Urinary bladder (tissue), 4 donors: Measurements from ENCODE around the gene MCCC2. TPM values are rescaled to one million over a fixed set of nuclear protein-coding genes. Genes with fewer than 3 reads are reported as not detected.
"Not testable (repeated sequence)": the region's sequence is repeated elsewhere in the genome, so short reads cannot be mapped to it uniquely, and the experiment has no call there.

ENCODE experiments used
- DNase-seq: peaks from one replicate; pipeline ENCODE4 v3.0.0-alpha.2; 2015; ENCODE audit errors: extremely low spot score
- H3K27ac ChIP-seq: one replicate; pipeline ENCODE4 v1.5.1; 2013; ENCODE audit warnings: low read depth, mild to moderate bottlenecking, moderate library complexity
- H3K36me3 ChIP-seq: one replicate; pipeline ENCODE4 v1.6.1; 2013; ENCODE audit warnings: mild to moderate bottlenecking, moderate library complexity; ENCODE audit not compliant: insufficient read depth
- H3K4me1 ChIP-seq: one replicate; pipeline ENCODE4 v1.6.1; 2013; ENCODE audit warnings: mild to moderate bottlenecking, moderate library complexity; ENCODE audit not compliant: insufficient read depth
- H3K4me3 ChIP-seq: one replicate; pipeline ENCODE4 v1.5.1; 2013; ENCODE audit warnings: low read depth, low read length
- WGBS: extraction: QIAGEN DNeasy Blood & Tissue Kit; methylation state at CpG from one replicate; pipeline ENCODE4 v1.1.7; 2013; 5-methylcytosine and 5-hydroxymethylcytosine counted together
- polyA plus RNA-seq: library from polyadenylated mRNA; stranded (reverse); fragments of 200-250 nt; gene quantifications from one replicate; pipeline ENCODE4 v1.2.3, GENCODE V29; 2013
- total RNA-seq: library from RNA; depleted of rRNA; stranded (reverse); fragments of >200 nt; gene quantifications from one replicate; pipeline ENCODE4 v1.2.3, GENCODE V29; 2014
- donor health status: healthy with polysubstance abuse.
- donor health status: healthy.

The MCCC2 gene
- total and polyA plus RNA-seq, 2 donors = 22.6 to 50.9 TPM

DNA sequence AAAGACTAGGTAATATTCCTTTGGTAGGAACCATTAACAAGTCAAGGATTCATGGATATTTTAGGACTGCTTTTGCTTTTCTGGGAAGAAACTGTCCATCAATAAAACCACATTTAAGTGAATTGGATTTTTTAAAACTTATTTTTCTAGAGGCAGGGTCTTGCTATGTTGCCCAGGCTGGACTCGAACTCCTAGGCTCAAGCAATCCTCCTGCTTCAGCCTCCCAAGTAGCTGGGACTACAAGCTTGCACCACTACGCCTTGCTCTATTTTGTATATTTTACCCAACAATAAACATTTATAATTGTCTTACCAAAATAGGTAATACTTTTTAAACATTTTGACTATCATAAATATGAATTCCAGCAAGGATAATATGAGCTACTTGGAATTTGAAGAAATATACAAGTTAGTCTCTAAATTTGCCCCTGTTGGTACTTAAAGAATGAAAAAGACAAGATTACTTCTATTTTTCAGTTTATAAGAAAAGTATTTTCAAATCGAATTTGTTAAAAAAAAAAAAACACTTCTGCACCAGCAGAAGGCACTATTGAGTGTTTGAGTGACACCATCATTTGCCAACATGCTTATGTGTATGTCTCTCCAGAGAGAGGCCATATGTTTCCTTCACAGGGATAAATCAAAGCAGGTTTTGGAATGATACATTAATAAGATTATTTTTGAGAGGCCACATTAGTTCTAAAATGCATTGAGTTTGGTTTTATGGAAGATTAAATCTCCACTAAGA lies 71.9 kb downstream of the MCCC2 start:
- no peaks in the 10 kb centered on the region for H3K36me3 ChIP-seq
- H3K4me3 ChIP-seq = no peak overlapping the region
- DNase-seq = no peak
- H3K27ac ChIP-seq = no peak overlapping the region
- H3K4me1 ChIP-seq = no peaks in the 10 kb centered on the region
- WGBS = 86% methylated on average over 3 of the region's 3 CpGs

- Histone ChIP-seq H3K36me3 (no peaks in the 10 kb centered on the region), H3K4me3 (no peak overlapping the region), H3K27ac (no peak overlapping the region), H3K4me1 (no peaks in the 10 kb centered on the region)
- no peak for DNase-seq
- whole genome bisulfite sequencing = 94% methylated on average over 11 of the region's 11 CpGs
Observed at GRCh38 chr5:71662381-71662780, 75.2 kb downstream of the MCCC2 start.

- DNase-seq = no peak
- no peaks in the 10 kb centered on the region for H3K4me1 ChIP-seq
- H3K4me3 ChIP-seq = no peak overlapping the region
- no peaks in the 10 kb centered on the region for H3K36me3 ChIP-seq
- 83% methylated on average over 6 of the region's 6 CpGs for WGBS
- no peak overlapping the region for H3K27ac ChIP-seq
Observed at GRCh38 chr5:71663191-71663969, 76.2 kb downstream of the MCCC2 start.

- H3K4me3 ChIP-seq, H3K27ac ChIP-seq, H3K4me1 ChIP-seq, H3K36me3 ChIP-seq, DNase-seq: not testable (repeated sequence)
- WGBS = 96% methylated on average over 3 of the region's 3 CpGs
Observed at GRCh38 chr5:71664615-71665014, 77.5 kb downstream of the MCCC2 start.

DNA sequence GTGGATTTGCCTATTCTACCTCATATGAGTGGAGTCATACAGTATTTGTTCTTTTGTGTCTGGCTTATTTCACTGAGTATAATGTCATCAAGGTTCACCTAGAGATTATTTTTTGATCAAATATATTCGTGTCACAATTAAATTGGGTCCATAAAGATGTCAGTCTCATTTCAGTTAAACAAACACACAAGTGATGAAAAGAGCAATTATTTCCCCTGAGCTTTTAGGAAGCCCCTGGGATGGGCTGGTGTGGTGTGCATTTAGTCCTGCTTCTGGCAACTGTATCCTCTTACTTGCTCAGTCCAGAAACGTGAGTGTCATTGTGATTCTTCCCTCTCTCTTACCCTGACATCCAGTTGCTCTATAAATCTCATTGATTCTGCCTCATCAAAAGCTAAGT lies 79.2 kb downstream of the MCCC2 start:
- peak; percentile 5 for DNase-seq
- Histone ChIP-seq H3K4me3 (no peak overlapping the region), H3K27ac (no peak overlapping the region), H3K4me1 (no peaks in the 10 kb centered on the region), H3K36me3 (no peaks in the 10 kb centered on the region)
- 28% methylated on average over 2 of the region's 2 CpGs for WGBS

DNA sequence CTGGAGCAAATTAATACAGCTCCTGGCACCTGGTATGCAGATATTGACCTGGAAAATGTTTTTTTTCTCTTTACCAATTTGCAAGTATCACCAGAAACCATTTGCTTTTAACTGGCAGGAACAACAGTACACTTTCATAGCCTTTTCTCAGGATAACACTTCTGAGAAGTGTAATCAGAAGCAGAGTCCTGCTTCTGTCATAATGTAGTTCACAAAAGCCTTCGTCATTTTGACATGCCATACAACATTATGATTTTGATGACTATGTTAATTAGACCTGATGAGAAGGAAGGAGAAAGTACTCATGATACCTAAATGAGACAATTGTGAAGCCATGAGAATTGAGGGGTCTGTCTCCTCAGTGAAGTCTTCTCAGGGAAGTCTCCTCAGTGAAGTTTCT lies 90.8 kb downstream of the MCCC2 start:
- no peaks in the 10 kb centered on the region for H3K4me1 ChIP-seq
- H3K4me3 ChIP-seq = no peak overlapping the region
- no peaks in the 10 kb centered on the region for H3K36me3 ChIP-seq
- 82% methylated on average over 1 of the region's 1 CpG for WGBS
- no peak overlapping the region for H3K27ac ChIP-seq
- no peak for DNase-seq

DNA sequence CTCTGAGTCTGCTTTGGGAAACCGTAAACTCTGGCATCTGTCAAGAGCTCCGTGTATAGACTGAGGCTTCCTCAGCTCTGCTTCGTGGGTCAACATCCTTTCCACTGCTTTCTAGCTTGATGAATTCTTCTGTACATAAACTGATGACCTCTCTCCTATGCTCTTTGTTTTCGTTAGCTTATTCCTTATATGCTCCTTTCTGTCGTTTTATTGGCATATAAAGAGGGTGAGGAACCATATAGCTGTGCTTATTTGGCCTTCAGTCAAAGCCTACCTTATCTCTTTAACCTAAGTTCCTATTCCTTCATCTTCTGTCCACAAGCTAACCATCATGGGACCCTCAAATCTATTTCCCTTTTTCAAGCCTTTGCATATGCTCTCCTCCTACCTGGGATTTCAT lies 92.6 kb downstream of the MCCC2 start:
- WGBS = 45% methylated on average over 5 of the region's 5 CpGs
- Histone ChIP-seq H3K4me1 (no peaks in the 10 kb centered on the region), H3K27ac (no peak overlapping the region), H3K4me3 (no peak overlapping the region), H3K36me3 (no peaks in the 10 kb centered on the region)
- DNase-seq = no peak

DNA sequence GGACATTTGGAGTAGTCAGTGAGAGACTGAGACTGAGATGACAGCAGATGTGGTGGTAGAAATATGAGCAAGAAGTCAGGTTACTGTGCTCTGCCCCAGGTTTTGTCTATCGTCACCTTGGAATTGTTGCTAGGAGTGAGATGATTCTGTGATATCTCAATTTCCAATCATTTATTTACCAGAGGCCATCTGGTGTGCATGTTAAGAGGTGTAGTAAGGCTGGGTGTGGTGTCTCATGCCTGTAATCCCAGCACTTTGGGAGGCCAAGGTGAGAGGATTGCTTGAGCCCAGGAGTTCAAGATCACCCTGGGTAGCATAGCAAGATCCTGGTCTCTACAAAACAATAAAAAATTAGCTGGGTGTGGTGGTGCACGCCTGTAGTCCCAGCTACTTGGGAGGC lies 93.4 kb downstream of the MCCC2 start:
- WGBS = 88% methylated on average over 2 of the region's 2 CpGs
- Histone ChIP-seq H3K27ac (no peak overlapping the region), H3K4me1 (no peaks in the 10 kb centered on the region), H3K36me3 (no peaks in the 10 kb centered on the region), H3K4me3 (no peak overlapping the region)
- no peak for DNase-seq

- 43% methylated on average over 3 of the region's 3 CpGs for WGBS
- Histone ChIP-seq H3K27ac (no peak overlapping the region), H3K4me1 (no peaks in the 10 kb centered on the region), H3K4me3 (no peak overlapping the region), H3K36me3 (no peaks in the 10 kb centered on the region)
- no peak for DNase-seq
Observed at GRCh38 chr5:71681296-71681695, 94.2 kb downstream of the MCCC2 start.

DNA sequence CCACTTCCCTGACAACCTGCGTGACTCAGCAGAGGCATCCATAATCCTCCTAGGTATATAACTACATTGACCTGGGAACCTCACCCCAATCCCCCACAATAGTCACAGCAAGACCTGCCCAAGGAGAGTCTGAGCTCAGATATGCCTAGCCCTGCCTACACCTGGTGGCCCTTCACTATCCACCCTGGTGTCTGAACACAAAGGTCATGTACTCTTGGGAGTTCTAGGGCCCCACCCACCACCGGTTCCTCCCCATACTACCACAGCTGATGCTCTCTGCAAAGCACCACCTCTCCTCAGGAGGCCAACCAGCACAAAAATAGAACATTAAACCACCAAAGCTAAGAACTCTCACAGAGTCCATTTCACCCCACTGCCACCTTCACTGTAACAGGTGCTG lies 97.2 kb downstream of the MCCC2 start:
- DNase-seq = no peak
- 93% methylated on average over 2 of the region's 2 CpGs for WGBS
- Histone ChIP-seq H3K27ac (no peak overlapping the region), H3K4me3 (no peak overlapping the region), H3K36me3 (no peaks in the 10 kb centered on the region), H3K4me1 (no peaks in the 10 kb centered on the region)

DNA sequence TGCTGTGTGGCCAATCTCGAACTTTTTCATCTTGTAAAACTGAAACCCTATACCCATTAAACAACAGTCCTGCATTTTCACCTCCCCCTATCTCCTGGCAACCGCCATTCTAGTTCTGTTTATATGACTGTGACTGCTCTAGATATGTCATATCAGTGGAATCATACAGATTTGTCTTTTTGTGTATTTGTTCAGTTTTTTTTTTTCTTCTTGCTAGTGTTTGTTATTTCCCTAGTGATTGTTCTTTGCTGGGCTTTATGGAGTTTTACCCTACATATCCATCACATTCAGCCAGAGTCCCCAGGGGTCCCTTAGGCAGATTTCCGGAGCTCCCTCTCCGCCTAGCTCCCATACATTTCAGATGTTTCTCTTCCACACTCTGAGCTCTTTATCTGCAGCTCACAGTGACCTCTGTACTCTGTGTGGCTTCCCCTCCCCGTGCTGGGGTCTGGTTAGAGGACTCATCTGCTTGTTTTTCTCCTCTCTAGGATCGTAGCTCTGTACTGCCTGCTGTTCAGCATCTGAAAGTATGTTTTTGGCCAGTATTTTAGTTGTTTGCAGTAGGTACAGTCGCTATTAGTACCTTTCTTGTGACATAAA lies 106.8 kb downstream of the MCCC2 start:
- Histone ChIP-seq H3K4me1 (no peaks in the 10 kb centered on the region), H3K4me3 (no peak overlapping the region), H3K27ac (no peak overlapping the region), H3K36me3 (no peaks in the 10 kb centered on the region)
- 10% methylated on average over 7 of the region's 7 CpGs for WGBS
- DNase-seq = no peak

DNA sequence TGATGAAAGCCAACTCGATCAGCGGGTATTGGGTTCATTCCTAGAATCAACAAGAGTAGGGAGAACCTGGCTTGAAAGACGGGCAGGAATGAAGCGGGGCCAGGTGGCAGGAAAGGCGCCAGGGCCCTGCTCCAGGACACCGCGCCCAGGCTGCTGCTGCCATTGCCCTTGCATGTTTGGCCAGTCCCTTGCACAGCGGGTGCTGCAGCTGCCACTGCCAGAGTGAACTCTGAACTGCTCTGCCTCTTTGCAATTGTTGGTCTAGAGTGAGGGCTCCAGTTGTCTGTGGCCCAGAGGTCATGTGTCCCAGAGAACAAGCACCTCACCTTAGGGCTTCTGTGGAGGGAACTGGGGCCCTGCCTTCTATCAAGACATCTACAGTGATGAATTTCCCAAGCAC lies 107.9 kb downstream of the MCCC2 start:
- 96% methylated on average over 8 of the region's 8 CpGs for WGBS
- H3K36me3 ChIP-seq = no peaks in the 10 kb centered on the region
- no peaks in the 10 kb centered on the region for H3K4me1 ChIP-seq
- no peak for DNase-seq
- no peak overlapping the region for H3K4me3 ChIP-seq
- H3K27ac ChIP-seq = no peak overlapping the region

- Histone ChIP-seq H3K27ac (no peak overlapping the region), H3K4me3 (no peak overlapping the region), H3K4me1 (no peaks in the 10 kb centered on the region), H3K36me3 (no peaks in the 10 kb centered on the region)
- DNase-seq = no peak
Observed at GRCh38 chr5:71695595-71695994, 108.5 kb downstream of the MCCC2 start.

DNA sequence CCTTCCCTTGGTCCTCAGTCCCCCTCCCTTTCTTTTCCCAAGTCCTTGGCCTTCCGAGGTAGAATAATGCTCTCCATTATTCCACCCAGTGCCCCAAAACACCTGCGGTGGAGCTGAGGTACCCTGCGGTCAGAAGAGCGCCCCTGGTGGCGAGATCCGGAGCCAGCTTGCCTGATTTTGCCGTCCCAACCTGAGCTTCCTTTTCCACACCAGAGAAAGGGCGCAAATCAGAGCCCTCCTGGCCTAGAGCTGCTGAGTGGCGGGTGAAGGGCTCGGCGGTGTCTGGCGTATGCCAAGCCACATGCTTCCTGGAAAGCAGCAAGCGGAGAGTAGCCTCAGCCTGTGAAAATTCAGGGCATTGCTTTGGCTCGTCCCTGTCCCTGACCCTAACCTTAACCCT lies 110.8 kb downstream of the MCCC2 start:
- H3K36me3 ChIP-seq = no peaks in the 10 kb centered on the region
- DNase-seq = no peak
- no peak overlapping the region for H3K27ac ChIP-seq
- no peaks in the 10 kb centered on the region for H3K4me1 ChIP-seq
- 56% methylated on average over 14 of the region's 14 CpGs for WGBS
- H3K4me3 ChIP-seq = no peak overlapping the region
